H1 (cell line): ENCODE measurements around the gene TCP11. TPM values are rescaled to one million over a fixed set of nuclear protein-coding genes. Genes with fewer than 3 reads are reported as not detected.

Experiments
- CTCF ChIA-PET: fragments of 300-600 bp; sonication (Branson Sonifier 250); formaldehyde crosslinking; loops from one replicate; lab custom pipeline; 2021; ENCODE audit not compliant: partially characterized antibody; lab: Charles Lee
- POLR2A ChIA-PET: fragments of 300-600 bp; sonication (Branson Sonifier 250); formaldehyde crosslinking; loops from one replicate; lab custom pipeline; 2021; ENCODE audit warnings: inconsistent platforms; ENCODE audit not compliant: partially characterized antibody; lab: Charles Lee
- DNase-seq, 2 experiments: peaks; one replicate each; pipeline versions ENCODE4 v3.0.0 to v3.0.0-alpha.2; 2010 to 2022; ENCODE audit warnings: low spot score in 2 of 2, low read depth in 1 of 2, mixed read lengths in 1 of 2
- FAIRE-seq: peaks from 2 replicates; lab custom pipeline; 2011; peaks lifted over from hg19 to GRCh38; lab: Jason Lieb, UNC
- H2AFZ ChIP-seq: 2 replicates; pipeline ENCODE4 v1.8.1; 2012; ENCODE audit warnings: low read length, inconsistent platforms
- H2AK5ac ChIP-seq: 2 replicates; pipeline ENCODE4 v1.6.1; 2013; ENCODE audit warnings: low read depth, low read length
- H2BK120ac ChIP-seq: replicated peaks from 2 replicates; pipeline ENCODE3; 2013; ENCODE audit warnings: low read depth, low read length, inconsistent platforms
- H2BK12ac ChIP-seq: 2 replicates; pipeline ENCODE4 v1.6.1; 2013; ENCODE audit warnings: low read depth, low read length
- H2BK15ac ChIP-seq: 2 replicates; pipeline ENCODE4 v1.6.1; 2013; ENCODE audit warnings: low read length
- H2BK20ac ChIP-seq: 2 replicates; pipeline ENCODE4 v1.6.1; 2013; ENCODE audit warnings: low read length
- H2BK5ac ChIP-seq: 2 replicates; pipeline ENCODE4 v1.6.1; 2013; ENCODE audit warnings: low read depth, low read length
- H3K14ac ChIP-seq: 2 replicates; pipeline ENCODE4 v1.6.1; 2013; ENCODE audit warnings: inconsistent platforms; ENCODE audit not compliant: insufficient read length
- H3K18ac ChIP-seq: 2 replicates; pipeline ENCODE4 v1.6.1; 2013; ENCODE audit warnings: low read length; ENCODE audit errors: extremely low read depth
- H3K23ac ChIP-seq: 2 replicates; pipeline ENCODE4 v1.6.1; 2013; ENCODE audit warnings: inconsistent platforms; ENCODE audit not compliant: insufficient read length
- H3K23me2 ChIP-seq: 2 replicates; pipeline ENCODE4 v1.6.1; 2013; ENCODE audit warnings: low read depth, low read length
- H3K27ac ChIP-seq: 2 replicates; pipeline ENCODE4 v1.6.1; 2011; ENCODE audit warnings: low read depth, low read length, inconsistent platforms
- H3K27me3 ChIP-seq, 4 experiments: replicated peaks in 1 of 4; 1 replicate in 1 of 4; 2 replicates in 3 of 4; pipeline versions ENCODE4 v1.6.1 to v1.8.1; 2011 to 2013; ENCODE audit warnings: low read length in 3 of 4, mild to moderate bottlenecking in 3 of 4, inconsistent platforms in 2 of 4, mixed read lengths in 2 of 4, moderate library complexity in 1 of 4; ENCODE audit not compliant: control insufficient read depth in 3 of 4, insufficient read depth in 3 of 4; ENCODE audit errors: extremely low read depth in 1 of 4
- H3K36me3 ChIP-seq, 4 experiments: 2 replicates each; pipeline versions ENCODE4 v1.6.1 to v1.8.1; 2011 to 2013; ENCODE audit warnings: mild to moderate bottlenecking in 4 of 4, low read length in 3 of 4, moderate library complexity in 2 of 4, control low read depth in 1 of 4, inconsistent platforms in 1 of 4; ENCODE audit not compliant: insufficient read depth in 4 of 4, control insufficient read depth in 2 of 4
- H3K4ac ChIP-seq: replicated peaks from 2 replicates; pipeline ENCODE3; 2013; ENCODE audit warnings: low read length, low read depth, mixed read lengths, inconsistent platforms; ENCODE audit not compliant: insufficient read length
- H3K4me1 ChIP-seq, 4 experiments: replicated peaks in 1 of 4; 1 replicate in 1 of 4; 2 replicates in 3 of 4; pipeline versions ENCODE4 v1.6.1 to v1.8.1; 2011 to 2013; ENCODE audit warnings: low read length in 3 of 4, inconsistent platforms in 2 of 4, mixed read lengths in 1 of 4; ENCODE audit not compliant: insufficient read depth in 4 of 4, control insufficient read depth in 3 of 4
- H3K4me2 ChIP-seq, 2 experiments: 2 replicates each; pipeline versions ENCODE4 v1.6.1 to v1.8.1; 2011 to 2013; ENCODE audit warnings: low read depth in 2 of 2, low read length in 2 of 2, control low read depth in 1 of 2, inconsistent platforms in 1 of 2, mild to moderate bottlenecking in 1 of 2; ENCODE audit not compliant: insufficient read depth in 1 of 2
- H3K4me3 ChIP-seq, 4 experiments: fragments of 200-600, 300-600 bp in 1 of 4; sonication (generic), shearing (Covaris generic), sonication (Bioruptor Twin) in 1 of 4; 2 replicates each; pipeline versions ENCODE4 v1.5.1 to v1.8.1; 2011 to 2016; ENCODE audit warnings: low read length in 4 of 4, low read depth in 3 of 4, control low read depth in 2 of 4, inconsistent platforms in 2 of 4, mild to moderate bottlenecking in 2 of 4, mixed read lengths in 1 of 4, moderate library complexity in 1 of 4; ENCODE audit not compliant: insufficient read depth in 2 of 4; ENCODE audit errors: extremely low read depth in 1 of 4
- H3K56ac ChIP-seq: replicated peaks from 2 replicates; pipeline ENCODE3; 2013; ENCODE audit warnings: low read depth, mild to moderate bottlenecking, mixed read lengths, low read length, inconsistent platforms; ENCODE audit not compliant: insufficient read length
- H3K79me1 ChIP-seq: 2 replicates; pipeline ENCODE4 v1.6.1; 2013; ENCODE audit warnings: low read depth, low read length, control low read depth
- H3K79me2 ChIP-seq, 2 experiments: 2 replicates each; pipeline versions ENCODE4 v1.6.1 to v1.8.1; 2012 to 2013; ENCODE audit warnings: low read length in 2 of 2, mild to moderate bottlenecking in 2 of 2, inconsistent platforms in 1 of 2; ENCODE audit not compliant: insufficient read depth in 2 of 2, control insufficient read depth in 1 of 2
- H3K9ac ChIP-seq, 4 experiments: replicated peaks in 1 of 4; 1 replicate in 1 of 4; 2 replicates in 3 of 4; pipeline versions ENCODE4 v1.6.1 to v1.8.1; 2011 to 2013; ENCODE audit warnings: low read depth in 3 of 4, low read length in 3 of 4, control low read depth in 2 of 4, mild to moderate bottlenecking in 2 of 4, moderate library complexity in 2 of 4, inconsistent platforms in 1 of 4; ENCODE audit errors: extremely low read depth in 1 of 4
- H3K9me3 ChIP-seq, 2 experiments: 2 replicates each; pipeline versions ENCODE4 v1.6.1 to v1.8.1; 2012 to 2013; ENCODE audit warnings: mild to moderate bottlenecking in 2 of 2, moderate library complexity in 2 of 2, control low read depth in 1 of 2, inconsistent platforms in 1 of 2, low read depth in 1 of 2, low read length in 1 of 2, mixed read lengths in 1 of 2; ENCODE audit not compliant: insufficient read depth in 2 of 2
- H4K20me1 ChIP-seq, 2 experiments: replicated peaks in 1 of 2; 2 replicates each; pipeline versions ENCODE3 to v1.8.1; 2011 to 2013; ENCODE audit warnings: inconsistent platforms in 2 of 2, low read length in 2 of 2, mild to moderate bottlenecking in 1 of 2; ENCODE audit not compliant: insufficient read depth in 2 of 2, control insufficient read depth in 1 of 2
- H4K5ac ChIP-seq: 2 replicates; pipeline ENCODE4 v1.6.1; 2013; ENCODE audit warnings: low read length, low read depth, mixed read lengths, inconsistent platforms; ENCODE audit not compliant: insufficient read length
- H4K8ac ChIP-seq: 2 replicates; pipeline ENCODE4 v1.8.0; 2013; ENCODE audit warnings: mild to moderate bottlenecking, moderate library complexity, low read length, inconsistent platforms; ENCODE audit not compliant: insufficient read depth; ENCODE audit errors: extremely low read depth
- H4K91ac ChIP-seq: replicated peaks from 2 replicates; pipeline ENCODE3; 2013; ENCODE audit warnings: low read length, mixed read lengths, inconsistent platforms; ENCODE audit not compliant: insufficient read length
- ASH2L ChIP-seq: fragments of 200-600, 300-600 bp; sonication (generic); IDR thresholded peaks from one replicate; pipeline ENCODE4 v1.7.1; 2017; ENCODE audit warnings: low read length
- CREB1 ChIP-seq: IDR thresholded peaks from 2 replicates; pipeline ENCODE4 v1.6.1; 2012; ENCODE audit warnings: inconsistent platforms
- HDAC2 ChIP-seq, 2 experiments: fragments of 300-600 bp in 1 of 2; sonication (generic) in 1 of 2; IDR thresholded peaks; 2 replicates each; pipeline ENCODE4 v1.6.1; 2011 to 2012; ENCODE audit warnings: low read depth in 2 of 2, low read length in 2 of 2, mild to moderate bottlenecking in 2 of 2, moderate library complexity in 2 of 2, borderline replicate concordance in 1 of 2, inconsistent platforms in 1 of 2
- HDAC6 ChIP-seq: IDR thresholded peaks from one replicate; pipeline ENCODE4 v1.7.1; 2012; ENCODE audit warnings: low read depth, mild to moderate bottlenecking, inconsistent platforms, low read length, moderate library complexity
- MAFK ChIP-seq: IDR thresholded peaks from 2 replicates; pipeline ENCODE4 v1.6.1; 2012; ENCODE audit warnings: low read depth, mild to moderate bottlenecking, improper control_type of control experiment, low read length
- NANOG ChIP-seq: IDR thresholded peaks from 2 replicates; pipeline ENCODE4 v1.6.1; 2011; ENCODE audit warnings: low read length, low read depth, mild to moderate bottlenecking, inconsistent platforms; ENCODE audit not compliant: insufficient read depth, poor library complexity, severe bottlenecking
- POLR2AphosphoS5 ChIP-seq: IDR thresholded peaks from 2 replicates; pipeline ENCODE4 v1.6.1; 2011; ENCODE audit warnings: low read depth, low read length
- POU5F1 ChIP-seq: IDR thresholded peaks from 2 replicates; pipeline ENCODE4 v1.6.1; 2011; ENCODE audit warnings: low read depth, mild to moderate bottlenecking, low read length, moderate library complexity
- RAD21 ChIP-seq, 2 experiments: IDR thresholded peaks in 1 of 2; conservative IDR thresholded peaks in 1 of 2; 2 replicates each; pipeline ENCODE4 v1.6.1; 2011; ENCODE audit warnings: low read depth in 2 of 2, low read length in 2 of 2, improper control_type of control experiment in 1 of 2, inconsistent platforms in 1 of 2, mild to moderate bottlenecking in 1 of 2, moderate library complexity in 1 of 2
- RBBP5 ChIP-seq: IDR thresholded peaks from 2 replicates; pipeline ENCODE4 v1.7.1; 2012; ENCODE audit warnings: low read depth, mild to moderate bottlenecking, inconsistent platforms, low read length, moderate library complexity, borderline replicate concordance
- RFX5 ChIP-seq: IDR thresholded peaks from 2 replicates; pipeline ENCODE4 v1.6.1; 2011; ENCODE audit warnings: low read depth, low read length, improper control_type of control experiment, borderline replicate concordance
- SP2 ChIP-seq: IDR thresholded peaks from 2 replicates; pipeline ENCODE4 v1.6.1; 2012; ENCODE audit warnings: mild to moderate bottlenecking, low read length, inconsistent platforms
- TAF1 ChIP-seq: IDR thresholded peaks from 2 replicates; pipeline ENCODE4 v1.6.1; 2011; ENCODE audit warnings: mild to moderate bottlenecking, low read depth, low read length
- WGBS, 2 experiments: shearing (Covaris generic) in 1 of 2; methylation state at CpG; one replicate each; pipeline versions ENCODE4 v1.1.6 to v1.1.7; 2013 to 2015; ENCODE audit warnings: low lambda C conversion rate in 2 of 2, mixed read lengths in 2 of 2, inconsistent platforms in 1 of 2, low coverage in 1 of 2, missing lambda C conversion rate in 1 of 2; ENCODE audit not compliant: insufficient replicate concordance in 2 of 2, insufficient coverage in 1 of 2, insufficient read length in 1 of 2; ENCODE audit errors: extremely low coverage in 1 of 2, missing lambda C conversion rate in 1 of 2; 5-methylcytosine and 5-hydroxymethylcytosine counted together
- polyA plus RNA-seq, 7 experiments: library from polyadenylated mRNA; depleted of rRNA in 3 of 7; stranded (reverse) in 5 of 7; unstranded in 2 of 7; fragments of >200 nt in 5 of 7; fragments of 200-250 nt in 2 of 7; gene quantifications; 1 replicate in 5 of 7; 2 replicates in 1 of 7; 4 replicates in 1 of 7; pipeline versions ENCODE4 v1.2.1 to v1.2.3, GENCODE V29; 2011 to 2013; ENCODE audit warnings: missing spikeins in 2 of 7, mixed read lengths in 2 of 7
- total RNA-seq: library from RNA; stranded (reverse); fragmentation: NEBNext Ultra II Directional; extraction: Animal tissue kit (Norgen Biotek cat#: 25700); gene quantifications from 2 replicates; pipeline ENCODE4 v1.2.1, GENCODE V29; 2021

The TCP11 gene
- total and polyA plus RNA-seq, 2 of the 8 experiments (the other 6 are each of a cell fraction or from before 2014, with no cell fraction given): 0.11 TPM; not detected in 1

DNA sequence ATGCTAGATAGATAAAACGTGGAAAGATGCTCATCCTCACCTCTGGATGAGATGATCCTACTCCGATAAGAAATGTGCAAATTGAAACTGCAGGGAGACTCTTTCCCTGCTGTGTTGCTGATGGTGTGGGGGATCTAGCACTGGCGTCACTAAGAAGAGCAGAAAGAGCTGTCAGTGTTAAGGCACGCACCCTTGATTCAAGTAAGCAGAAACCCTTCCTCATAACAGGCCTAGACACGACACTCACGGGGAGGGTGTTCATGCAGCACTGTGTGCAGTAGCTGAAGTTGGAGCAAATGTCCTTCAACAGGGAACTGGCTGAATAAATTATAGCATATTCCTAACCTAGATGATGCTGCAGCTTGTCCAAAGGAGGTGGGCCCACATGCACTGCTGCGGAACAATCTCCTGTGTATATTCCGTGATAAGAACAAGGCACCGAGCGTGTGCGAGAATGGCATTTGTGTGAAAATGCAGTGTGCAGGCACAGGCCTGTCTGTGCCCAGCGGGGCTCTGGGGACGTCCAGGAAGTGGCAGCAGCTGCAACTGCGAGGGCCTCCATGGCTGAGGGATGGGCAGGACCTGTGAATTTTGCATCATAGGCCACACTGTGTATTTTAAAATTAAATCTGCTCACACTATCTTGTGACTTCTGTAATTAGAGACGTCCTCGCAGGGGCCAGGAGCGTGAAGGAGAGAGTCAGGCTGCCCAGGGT lies 64.0 kb downstream of the TCP11 start:
- no peak overlapping the region for H3K18ac ChIP-seq
- H4K20me1 ChIP-seq: no peaks in the 10 kb centered on the region
- no peak overlapping the region for H4K5ac ChIP-seq
- no peak overlapping the region for H2AFZ ChIP-seq
- H2BK20ac ChIP-seq: no peak overlapping the region
- no peak overlapping the region for H3K23ac ChIP-seq
- no peaks in the 10 kb centered on the region for H3K79me2 ChIP-seq
- no peak overlapping the region for H3K4me2 ChIP-seq
- no peak overlapping the region for H3K56ac ChIP-seq
- no peaks in the 10 kb centered on the region for H3K9me3 ChIP-seq
- ChIA-PET POLR2A (no interaction called here), CTCF (interaction anchor here (0.5 to 8.6 kb wide), 10 partner anchors 9 to 164 kb away, joined by 3 to 52 read pairs (median 4); no protein-coding TSS in a partner anchor)
- H3K9ac ChIP-seq: no peak overlapping the region
- no peak overlapping the region for H2AK5ac ChIP-seq
- WGBS, 2 experiments: 81% methylated on average over 17 of the region's 17 CpGs; no CpG with 5 or more reads in 1 of the 2 experiments
- H3K36me3 ChIP-seq: peaks cover 0 to 9% (median 3%) of the 10 kb centered on the region in 4 experiments; a peak in 3 of 8 replicates
- H2BK12ac ChIP-seq: no peak overlapping the region
- H3K27ac ChIP-seq: no peak overlapping the region
- H3K23me2 ChIP-seq: no peaks in the 10 kb centered on the region
- H4K8ac ChIP-seq: peak overlapping the region; percentile 41; the same call in 1 of the 2 replicates
- H3K4ac ChIP-seq: no peak overlapping the region
- FAIRE-seq (no peak), DNase-seq (no peak)
- H4K91ac ChIP-seq: no peak overlapping the region
- H3K27me3 ChIP-seq: no peaks in the 10 kb centered on the region
- H2BK5ac ChIP-seq: no peak overlapping the region
- no peak overlapping the region for H3K4me3 ChIP-seq
- H2BK15ac ChIP-seq: no peak overlapping the region
- H2BK120ac ChIP-seq: no peak overlapping the region
- H3K14ac ChIP-seq: no peak overlapping the region
- TF ChIP-seq HDAC6: no peak
- no peak for TF ChIP-seq MAFK
- TF ChIP-seq RBBP5: no peak
- no peak for TF ChIP-seq RAD21 (IDR thresholded peaks at IDR 0.05 in 1 of 2, conservative IDR thresholded peaks at IDR 0.05 in 1 of 2; ENCODE audit: low read depth in 2 of 2, low read length in 2 of 2)
- TF ChIP-seq ASH2L: no peak
- no peak for TF ChIP-seq CREB1
- no peak for TF ChIP-seq SP2
- no peak for TF ChIP-seq RFX5
- no peak for TF ChIP-seq TAF1
- no peak for TF ChIP-seq POU5F1
- TF ChIP-seq POLR2AphosphoS5: no peak
- TF ChIP-seq HDAC2 (IDR thresholded peaks at IDR 0.05; ENCODE audit: borderline replicate concordance in 1 of 2, low read depth in 2 of 2, low read length in 2 of 2): no peak
- TF ChIP-seq NANOG: no peak
- H3K4me1 ChIP-seq: peaks cover 0 to 9% (median 4%) of the 10 kb centered on the region in 4 experiments; a peak in 5 of 7 replicates
- H3K79me1 ChIP-seq: no peaks in the 10 kb centered on the region
